ENCODE data around the gene QARS1. TPM values are rescaled to one million over a fixed set of nuclear protein-coding genes. Genes with fewer than 3 reads are reported as not detected.

QARS1 gene
- total and polyA plus RNA-seq, 2 of the 13 experiments (the other 11 are each of a cell fraction or from before 2014, with no cell fraction given) = 307 to 327 TPM

DNA sequence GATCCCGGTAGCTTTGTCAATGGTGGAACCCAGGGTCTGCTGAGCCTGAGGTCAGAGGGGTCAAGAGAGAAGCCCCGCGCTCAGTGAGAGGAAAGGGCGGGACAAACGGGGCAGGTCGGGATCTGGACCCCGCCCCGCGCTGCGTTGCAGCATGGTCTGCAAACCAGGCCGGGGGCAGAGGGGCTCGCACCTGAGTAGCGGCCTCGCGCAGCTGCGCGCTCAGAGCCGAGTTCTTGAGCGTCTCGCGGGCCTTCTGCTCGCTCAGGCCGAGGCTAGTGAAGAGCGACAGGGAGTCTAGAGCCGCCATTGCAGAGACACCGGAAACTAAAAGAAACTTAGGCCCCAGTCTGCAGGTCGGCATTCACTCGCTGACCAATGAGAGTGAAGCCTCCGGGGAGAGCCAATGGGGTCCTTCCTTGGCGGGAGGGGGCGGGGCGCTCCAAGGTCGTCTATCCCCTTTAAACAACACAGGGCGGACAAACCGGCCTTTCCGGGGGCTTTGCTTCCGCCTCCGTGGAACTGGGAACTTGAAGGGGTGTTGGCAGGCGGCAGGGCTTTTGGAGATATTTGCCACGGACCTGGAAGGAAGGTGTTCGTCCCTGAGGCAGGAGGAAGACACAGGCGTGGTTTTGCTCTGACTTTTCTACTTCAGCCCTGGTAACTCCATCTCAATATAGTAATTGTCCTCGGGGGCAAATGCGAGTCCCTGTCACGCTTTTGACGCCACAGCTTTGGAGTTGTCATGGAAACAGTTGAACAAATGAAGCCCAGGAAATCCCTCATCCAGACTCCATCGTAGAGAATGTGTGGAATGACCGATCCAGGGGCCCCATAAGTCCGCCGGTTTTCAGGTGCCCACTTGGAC lies at the start of gene QARS1 (continued):
- TF ChIP-seq, protein P1, sequence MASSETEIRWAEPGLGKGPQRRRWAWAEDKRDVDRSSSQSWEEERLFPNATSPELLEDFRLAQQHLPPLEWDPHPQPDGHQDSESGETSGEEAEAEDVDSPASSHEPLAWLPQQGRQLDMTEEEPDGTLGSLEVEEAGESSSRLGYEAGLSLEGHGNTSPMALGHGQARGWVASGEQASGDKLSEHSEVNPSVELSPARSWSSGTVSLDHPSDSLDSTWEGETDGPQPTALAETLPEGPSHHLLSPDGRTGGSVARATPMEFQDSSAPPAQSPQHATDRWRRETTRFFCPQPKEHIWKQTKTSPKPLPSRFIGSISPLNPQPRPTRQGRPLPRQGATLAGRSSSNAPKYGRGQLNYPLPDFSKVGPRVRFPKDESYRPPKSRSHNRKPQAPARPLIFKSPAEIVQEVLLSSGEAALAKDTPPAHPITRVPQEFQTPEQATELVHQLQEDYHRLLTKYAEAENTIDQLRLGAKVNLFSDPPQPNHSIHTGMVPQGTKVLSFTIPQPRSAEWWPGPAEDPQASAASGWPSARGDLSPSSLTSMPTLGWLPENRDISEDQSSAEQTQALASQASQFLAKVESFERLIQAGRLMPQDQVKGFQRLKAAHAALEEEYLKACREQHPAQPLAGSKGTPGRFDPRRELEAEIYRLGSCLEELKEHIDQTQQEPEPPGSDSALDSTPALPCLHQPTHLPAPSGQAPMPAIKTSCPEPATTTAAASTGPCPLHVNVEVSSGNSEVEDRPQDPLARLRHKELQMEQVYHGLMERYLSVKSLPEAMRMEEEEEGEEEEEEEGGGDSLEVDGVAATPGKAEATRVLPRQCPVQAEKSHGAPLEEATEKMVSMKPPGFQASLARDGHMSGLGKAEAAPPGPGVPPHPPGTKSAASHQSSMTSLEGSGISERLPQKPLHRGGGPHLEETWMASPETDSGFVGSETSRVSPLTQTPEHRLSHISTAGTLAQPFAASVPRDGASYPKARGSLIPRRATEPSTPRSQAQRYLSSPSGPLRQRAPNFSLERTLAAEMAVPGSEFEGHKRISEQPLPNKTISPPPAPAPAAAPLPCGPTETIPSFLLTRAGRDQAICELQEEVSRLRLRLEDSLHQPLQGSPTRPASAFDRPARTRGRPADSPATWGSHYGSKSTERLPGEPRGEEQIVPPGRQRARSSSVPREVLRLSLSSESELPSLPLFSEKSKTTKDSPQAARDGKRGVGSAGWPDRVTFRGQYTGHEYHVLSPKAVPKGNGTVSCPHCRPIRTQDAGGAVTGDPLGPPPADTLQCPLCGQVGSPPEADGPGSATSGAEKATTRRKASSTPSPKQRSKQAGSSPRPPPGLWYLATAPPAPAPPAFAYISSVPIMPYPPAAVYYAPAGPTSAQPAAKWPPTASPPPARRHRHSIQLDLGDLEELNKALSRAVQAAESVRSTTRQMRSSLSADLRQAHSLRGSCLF (CRISPR knock-in tag; IDR thresholded peaks at IDR 0.05; ENCODE audit: borderline replicate concordance) = no peak
- TF ChIP-seq SKI (IDR thresholded peaks at IDR 0.05; ENCODE audit: partially characterized antibody) = peak; percentile 37
- peak; percentile 72; the same call in 1 of the 2 replicates for TF ChIP-seq SNAI1 (CRISPR knock-in tag; IDR thresholded peaks at IDR 0.05; ENCODE audit: borderline replicate concordance)
- no peak for TF ChIP-seq RBM39 (IDR thresholded peaks at IDR 0.05; ENCODE audit: low read depth, low read length, poor library complexity, severe bottlenecking)
- TF ChIP-seq POLR2AphosphoS2 (IDR thresholded peaks at IDR 0.05; ENCODE audit: low read depth, low read length) = no peak
- TF ChIP-seq FOXO1 (CRISPR knock-in tag; IDR thresholded peaks at IDR 0.05) = peak; percentile 13; the same call in 1 of the 2 replicates
- TF ChIP-seq HMGA1 (CRISPR knock-in tag; conservative IDR thresholded peaks at IDR 0.05) = no peak
- TF ChIP-seq ZNF124 (CRISPR knock-in tag; IDR thresholded peaks at IDR 0.05) = peak; percentile 35; the same call in 1 of the 2 replicates
- TF ChIP-seq LCORL (IDR thresholded peaks at IDR 0.05) = no peak
- TF ChIP-seq LCORL (CRISPR knock-in tag; IDR thresholded peaks at IDR 0.05) = peak; percentile 68; the same call in 1 of the 2 replicates
- TF ChIP-seq KAT7 (CRISPR knock-in tag; IDR thresholded peaks at IDR 0.05; ENCODE audit: borderline replicate concordance) = no peak
- peak; percentile 68; the same call in 1 of the 2 replicates for TF ChIP-seq TBX2 (CRISPR knock-in tag; IDR thresholded peaks at IDR 0.05; ENCODE audit: borderline replicate concordance)
- no peak; the same call in 1 of the 2 replicates for TF ChIP-seq ZNF563 (CRISPR knock-in tag; IDR thresholded peaks at IDR 0.05)
- TF ChIP-seq ZFP90 (CRISPR knock-in tag; IDR thresholded peaks at IDR 0.05; ENCODE audit: borderline replicate concordance) = peak; percentile 3
- TF ChIP-seq NR2F6 (IDR thresholded peaks at IDR 0.05) = peak; percentile 78
- TF ChIP-seq NR2F6 (CRISPR knock-in tag; IDR thresholded peaks at IDR 0.05) = peak; percentile 84
- no peak for TF ChIP-seq NFRKB (IDR thresholded peaks at IDR 0.05)
- 0 out of 2 replicates have a peak, but pooled peaks have one; percentile 42 for TF ChIP-seq ZNF34 (CRISPR knock-in tag; IDR thresholded peaks at IDR 0.05; ENCODE audit: borderline replicate concordance)
- TF ChIP-seq MYNN (CRISPR knock-in tag; IDR thresholded peaks at IDR 0.05; ENCODE audit: low read depth) = no peak
- 0 out of 2 replicates have a peak, but pooled peaks have one; percentile 50 for TF ChIP-seq ERF (CRISPR knock-in tag; IDR thresholded peaks at IDR 0.05)
- no peak; the same call in 1 of the 2 replicates for TF ChIP-seq ZNF205 (CRISPR knock-in tag; IDR thresholded peaks at IDR 0.05)
- TF ChIP-seq ZNF331 (CRISPR knock-in tag; IDR thresholded peaks at IDR 0.05) = no peak
